GM21529 (cell line): ENCODE results near the gene TMEM121.

Experiments used
- ATAC-seq: cut with Tn5 transposase; IDR thresholded peaks from one replicate; pipeline ENCODE4 v1.9.1; 2021; ENCODE audit not compliant: unreplicated experiment

The TMEM121 gene

GRCh38 chr14:105497671-105498429 lies 28.5 kb upstream of the TMEM121 start:
- no peak for ATAC-seq

GRCh38 chr14:105498430-105499255 lies 27.7 kb upstream of the TMEM121 start:
- no peak for ATAC-seq

GRCh38 chr14:105499256-105500035 lies 26.9 kb upstream of the TMEM121 start:
- ATAC-seq = no peak

GRCh38 chr14:105500036-105500725 lies 26.2 kb upstream of the TMEM121 start:
- no peak for ATAC-seq

- no peak for ATAC-seq
These were observed 25.7 kb upstream of the TMEM121 start for GRCh38 chr14:105500726-105501101.

GRCh38 chr14:105501504-105502291 lies 24.7 kb upstream of the TMEM121 start:
- no peak for ATAC-seq

GRCh38 chr14:105502446-105503295 lies 23.7 kb upstream of the TMEM121 start:
- no peak for ATAC-seq

- ATAC-seq = no peak
These were observed 23.1 kb upstream of the TMEM121 start for GRCh38 chr14:105503296-105503640.

GRCh38 chr14:105503935-105504692 lies 22.3 kb upstream of the TMEM121 start:
- no peak for ATAC-seq

GRCh38 chr14:105505101-105505500 lies 21.3 kb upstream of the TMEM121 start:
- no peak for ATAC-seq

- ATAC-seq = no peak
These were observed 19.1 kb upstream of the TMEM121 start for GRCh38 chr14:105507247-105507646.

GRCh38 chr14:105508069-105508468 lies 18.3 kb upstream of the TMEM121 start:
- ATAC-seq = no peak

GRCh38 chr14:105508601-105509000 lies 17.8 kb upstream of the TMEM121 start:
- ATAC-seq = no peak

- no peak for ATAC-seq
These were observed 9.3 kb upstream of the TMEM121 start for GRCh38 chr14:105517096-105517495.

- ATAC-seq = no peak
These were observed 6.3 kb upstream of the TMEM121 start for GRCh38 chr14:105519946-105520698.

GRCh38 chr14:105525326-105525725 lies 1.1 kb upstream of the TMEM121 start:
- no peak for ATAC-seq

GRCh38 chr14:105526776-105527380 lies 495 bp downstream of the TMEM121 start:
- no peak for ATAC-seq
